ENCODE data around the gene PHAF1. TPM values are rescaled to one million over a fixed set of nuclear protein-coding genes. Genes with fewer than 3 reads are reported as not detected.

Gene PHAF1
- total and polyA plus RNA-seq, 2 donors (not counting 1 experiment from before 2014, with no cell fraction given), result 18.8 to 20.7 TPM

- H3K4me1 Mint-ChIP-seq, result peaks cover 49% of the 10 kb centered on the region
- no peak overlapping the region for H3K27ac Mint-ChIP-seq
- Histone ChIP-seq H4K20me1 (ENCODE audit: control insufficient read depth, insufficient read depth, low read length, poor library complexity, severe bottlenecking) (peaks cover 24% of the 10 kb centered on the region), H3K79me2 (ENCODE audit: control insufficient read depth, insufficient read depth, low read length) (no peaks in the 10 kb centered on the region), H3K9me3 (ENCODE audit: control extremely low read depth in 1 of 3, control insufficient read depth in 2 of 3, insufficient read depth in 1 of 3, low read length in 2 of 3) (peaks cover 0 to 44% (median 0%) of the 10 kb centered on the region in 3 donors), H3K4me2 (replicated peaks; ENCODE audit: low read depth, low read length, poor library complexity, severe bottlenecking) (peak overlapping the region; percentile 78), H2AFZ (ENCODE audit: insufficient read depth, low read depth, low read length, poor library complexity, severe bottlenecking) (peak overlapping the region; percentile 49), H3K9ac (ENCODE audit: low read length) (peak overlapping the region; percentile 42), H3K36me3 (replicated peaks in 1 of 2; ENCODE audit: control extremely low read depth in 1 of 2, control insufficient read depth in 1 of 2, extremely low read depth in 1 of 2, insufficient read depth in 2 of 2, low read length in 1 of 2) (no peaks in the 10 kb centered on the region), H3K27me3 (replicated peaks in 1 of 4; ENCODE audit: control extremely low read depth in 1 of 4, control insufficient read depth in 3 of 4, insufficient read depth in 4 of 4, low read length in 3 of 4) (peaks cover 0 to 76% (median 43%) of the 10 kb centered on the region in 4 experiments), H3K4me1 (ENCODE audit: control insufficient read depth in 2 of 2, insufficient read depth in 2 of 2, low read length in 2 of 2) (peaks cover 57 to 63% of the 10 kb centered on the region in 2 donors), H3K4me3 (ENCODE audit: control extremely low read depth in 1 of 5, extremely low read depth in 1 of 5, insufficient read depth in 1 of 5, low read depth in 2 of 5, low read length in 4 of 5) (peak overlapping the region in 4 of 5 experiments; percentile 8 to 44 (median 30)), H3K27ac (ENCODE audit: low read length in 2 of 2) (no peak overlapping the region)
- no peak for TF ChIP-seq EZH2 (IDR thresholded peaks at IDR 0.05; ENCODE audit: borderline replicate concordance, insufficient read depth, low read depth, low read length, poor library complexity, severe bottlenecking)
- WGBS (ENCODE audit: insufficient coverage), result 2% methylated on average over 99 of the region's 99 CpGs
- H3K27me3 Mint-ChIP-seq, result peaks cover 40% of the 10 kb centered on the region
- ATAC-seq (ENCODE audit: low read depth) (no peak), DNase-seq (peak; percentile 74)
- ChIA-PET POLR2A (interaction anchor here (0.6 to 0.7 kb wide), 5 partner anchors 9 to 522 kb away, joined by 3 to 5 read pairs (median 3); no protein-coding TSS in a partner anchor), CTCF (interaction anchor here (1.0 to 2.5 kb wide), 9 partner anchors 8 to 270 kb away, joined by 3 to 11 read pairs (median 4); partner anchors contain the start of gene MATCAP1)
- intact Hi-C loops (cut with micrococcal nuclease), result no loop called here
- H3K9me3 Mint-ChIP-seq (ENCODE audit: insufficient read depth), result no peaks in the 10 kb centered on the region
- H3K4me3 Mint-ChIP-seq, result peak overlapping the region; percentile 76
These were observed 53.6 kb downstream of the PHAF1 start for GRCh38 chr16:67163164-67163998.

DNA sequence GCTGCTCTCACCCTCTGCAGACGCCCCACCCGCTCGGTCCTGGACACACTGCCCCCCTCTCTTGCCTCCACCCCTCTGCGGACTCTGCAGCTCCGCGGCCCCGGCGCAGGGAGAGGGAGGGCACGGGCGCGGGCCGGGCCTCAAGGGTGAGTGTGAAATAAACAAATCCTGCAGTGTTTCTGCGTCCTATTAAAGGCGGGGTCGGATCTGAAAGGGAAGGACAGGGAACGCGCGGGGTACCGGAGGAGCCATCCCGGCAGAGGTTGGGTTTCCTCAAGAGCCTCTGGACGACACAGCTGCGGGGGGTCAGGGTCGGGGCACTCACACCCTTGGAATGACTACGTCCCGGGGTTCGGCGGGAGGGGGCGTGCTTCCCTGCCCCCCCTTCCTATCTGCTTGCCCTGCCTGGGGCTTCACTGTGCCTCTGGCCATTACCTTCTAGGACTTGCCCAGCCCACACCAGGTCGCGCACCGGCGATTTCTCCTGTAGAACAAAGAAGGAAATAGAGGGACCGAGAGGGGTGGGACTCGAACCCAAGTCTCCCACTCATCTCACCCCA is 54.3 kb downstream of the PHAF1 start:
- intact Hi-C loops (cut with micrococcal nuclease), result no loop called here

More for the DNA sequence above, 54.3 kb downstream of the PHAF1 start:
- Histone ChIP-seq H3K27ac (ENCODE audit: low read length in 2 of 2) (no peak overlapping the region), H4K20me1 (ENCODE audit: control insufficient read depth, insufficient read depth, low read length, poor library complexity, severe bottlenecking) (peaks cover 20% of the 10 kb centered on the region), H3K27me3 (replicated peaks in 1 of 4; ENCODE audit: control extremely low read depth in 1 of 4, control insufficient read depth in 3 of 4, insufficient read depth in 4 of 4, low read length in 3 of 4) (peaks cover 0 to 83% (median 49%) of the 10 kb centered on the region in 4 experiments), H3K9me3 (ENCODE audit: control extremely low read depth in 1 of 3, control insufficient read depth in 2 of 3, insufficient read depth in 1 of 3, low read length in 2 of 3) (peaks cover 0 to 45% (median 0%) of the 10 kb centered on the region in 3 donors), H2AFZ (ENCODE audit: insufficient read depth, low read depth, low read length, poor library complexity, severe bottlenecking) (peak overlapping the region; percentile 49), H3K4me1 (ENCODE audit: control insufficient read depth in 2 of 2, insufficient read depth in 2 of 2, low read length in 2 of 2) (peaks cover 53 to 56% of the 10 kb centered on the region in 2 donors), H3K4me3 (ENCODE audit: control extremely low read depth in 1 of 5, extremely low read depth in 1 of 5, insufficient read depth in 1 of 5, low read depth in 2 of 5, low read length in 4 of 5) (peak overlapping the region in 3 of 5 experiments; percentile 8 to 44 (median 21)), H3K79me2 (ENCODE audit: control insufficient read depth, insufficient read depth, low read length) (no peaks in the 10 kb centered on the region), H3K36me3 (replicated peaks in 1 of 2; ENCODE audit: control extremely low read depth in 1 of 2, control insufficient read depth in 1 of 2, extremely low read depth in 1 of 2, insufficient read depth in 2 of 2, low read length in 1 of 2) (no peaks in the 10 kb centered on the region), H3K9ac (ENCODE audit: low read length) (peak overlapping the region; percentile 42), H3K4me2 (replicated peaks; ENCODE audit: low read depth, low read length, poor library complexity, severe bottlenecking) (peak overlapping the region; percentile 78)
- Mint-ChIP-seq H3K4me3 (peak overlapping the region; percentile 76), H3K4me1 (peaks cover 42% of the 10 kb centered on the region), H3K27me3 (peaks cover 45% of the 10 kb centered on the region), H3K27ac (no peak overlapping the region), H3K9me3 (ENCODE audit: insufficient read depth) (no peaks in the 10 kb centered on the region)
- TF ChIP-seq CTCF (IDR thresholded peaks at IDR 0.05), result no peak
- TF ChIP-seq EZH2 (IDR thresholded peaks at IDR 0.05; ENCODE audit: borderline replicate concordance, insufficient read depth, low read depth, low read length, poor library complexity, severe bottlenecking), result peak; percentile 62
- ATAC-seq (ENCODE audit: low read depth) (no peak), DNase-seq (peak; percentile 41)
- CTCF ChIA-PET, result interaction anchor here (1.2 to 2.5 kb wide), 3 partner anchors 9 to 21 kb away, joined by 4 to 11 read pairs (median 5); no protein-coding TSS in a partner anchor
- POLR2A ChIA-PET, result no interaction called here
- 2% methylated on average over 23 of the region's 34 CpGs for WGBS (ENCODE audit: insufficient coverage)
